Measurements from ENCODE around the gene ALDH7A1. TPM values are rescaled to one million over a fixed set of nuclear protein-coding genes. Genes with fewer than 3 reads are reported as not detected.

ALDH7A1 gene
- total RNA-seq, 5 donors from 2014 or later (not counting 1 experiment from before 2014, with no cell fraction given) = 1.2 to 3.3 (median 2.1) TPM

- Histone ChIP-seq H3K4me1 (ENCODE audit: control insufficient read depth in 1 of 2, extremely low read depth in 1 of 2, insufficient read depth in 2 of 2, low read length in 2 of 2) (no peaks in the 10 kb centered on the region), H3K27me3 (replicated peaks in 1 of 2; ENCODE audit: control insufficient read depth in 2 of 2, extremely low read depth in 1 of 2, insufficient read depth in 2 of 2, low read length in 1 of 2) (no peaks in the 10 kb centered on the region), H3K27ac (ENCODE audit: low read length) (no peak overlapping the region), H3K4me3 (ENCODE audit: control insufficient read depth in 1 of 2, extremely low read depth in 1 of 2, low read length in 1 of 2) (no peak overlapping the region), H3K9me3 (no peaks in the 10 kb centered on the region), H3K36me3 (ENCODE audit: control insufficient read depth in 2 of 2, extremely low read depth in 1 of 2, insufficient read depth in 1 of 2, low read length in 1 of 2) (no peaks in the 10 kb centered on the region)
- Mint-ChIP-seq H3K36me3 (no peaks in the 10 kb centered on the region), H3K27ac (no peak overlapping the region), H3K4me3 (no peak overlapping the region), H3K27me3 (no peaks in the 10 kb centered on the region), H3K4me1 (no peaks in the 10 kb centered on the region), H3K9me3 (no peaks in the 10 kb centered on the region)
- no peak for ATAC-seq (replicated peaks in 1 of 4)
- CTCF ChIA-PET = interaction anchor here (0.6 to 7.1 kb wide), 15 partner anchors 11 to 360 kb away, joined by 3 to 76 read pairs (median 3); partner anchors contain the start of gene ALDH7A1 (in 1 of the 2)
- POLR2A ChIA-PET = no interaction called here
- WGBS (ENCODE audit: insufficient coverage) = 44% methylated on average over 3 of the region's 12 CpGs
- DNase-seq = peak in 27 of 35 experiments; percentile 4 to 37 (median 23)
Observed at GRCh38 chr5:126544087-126544740, 50.8 kb downstream of the ALDH7A1 start.

DNA sequence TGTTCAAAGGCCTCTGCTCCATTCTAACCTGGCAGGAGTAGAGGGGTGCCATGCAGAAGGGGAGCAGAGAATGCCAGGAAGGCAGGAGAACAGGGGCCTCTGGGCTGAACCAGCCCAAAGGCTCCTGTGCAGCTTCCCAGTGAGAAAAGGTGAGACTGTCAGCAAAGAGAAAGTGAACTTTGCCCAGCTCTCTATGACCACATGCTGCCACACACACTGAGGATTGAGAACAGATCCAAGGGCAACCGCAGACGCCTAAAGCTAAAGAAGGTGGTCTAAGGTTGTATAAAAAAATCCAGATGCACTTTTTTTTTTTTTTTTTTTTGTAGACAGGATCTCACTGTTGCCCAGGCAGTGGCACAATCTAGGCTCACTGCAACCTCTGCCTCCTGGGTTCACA, 51.4 kb downstream of the ALDH7A1 start:
- no peak overlapping the region for H3K27ac Mint-ChIP-seq
- H3K27ac ChIP-seq (ENCODE audit: low read length) = no peak overlapping the region
- ChIA-PET POLR2A (interaction anchor here in 1 of 2 donors (0.7 to 0.9 kb wide), 2 partner anchors 120 to 205 kb away, joined by 5 read pairs; partner anchors contain the start of gene GRAMD2B), CTCF (interaction anchor here (0.6 to 7.1 kb wide), 23 partner anchors 11 to 359 kb away, joined by 3 to 76 read pairs (median 3); partner anchors contain the start of gene ALDH7A1 (in 1 of the 2))
- no CpG with 5 or more reads among the region's 2 CpGs for WGBS (ENCODE audit: insufficient coverage)
- ATAC-seq (replicated peaks in 1 of 4) (no peak), DNase-seq (no peak)
- H3K4me3 ChIP-seq (ENCODE audit: control insufficient read depth in 1 of 2, extremely low read depth in 1 of 2, low read length in 1 of 2) = no peak overlapping the region
- no peaks in the 10 kb centered on the region for H3K36me3 ChIP-seq (ENCODE audit: control insufficient read depth in 2 of 2, extremely low read depth in 1 of 2, insufficient read depth in 1 of 2, low read length in 1 of 2)
- no peaks in the 10 kb centered on the region for H3K9me3 ChIP-seq
- H3K9me3 Mint-ChIP-seq = no peaks in the 10 kb centered on the region
- H3K36me3 Mint-ChIP-seq = no peaks in the 10 kb centered on the region
- no peaks in the 10 kb centered on the region for H3K27me3 ChIP-seq (replicated peaks in 1 of 2; ENCODE audit: control insufficient read depth in 2 of 2, extremely low read depth in 1 of 2, insufficient read depth in 2 of 2, low read length in 1 of 2)
- H3K4me1 ChIP-seq (ENCODE audit: control insufficient read depth in 1 of 2, extremely low read depth in 1 of 2, insufficient read depth in 2 of 2, low read length in 2 of 2) = no peaks in the 10 kb centered on the region
- no peaks in the 10 kb centered on the region for H3K4me1 Mint-ChIP-seq
- no peak overlapping the region for H3K4me3 Mint-ChIP-seq
- no peaks in the 10 kb centered on the region for H3K27me3 Mint-ChIP-seq

DNA sequence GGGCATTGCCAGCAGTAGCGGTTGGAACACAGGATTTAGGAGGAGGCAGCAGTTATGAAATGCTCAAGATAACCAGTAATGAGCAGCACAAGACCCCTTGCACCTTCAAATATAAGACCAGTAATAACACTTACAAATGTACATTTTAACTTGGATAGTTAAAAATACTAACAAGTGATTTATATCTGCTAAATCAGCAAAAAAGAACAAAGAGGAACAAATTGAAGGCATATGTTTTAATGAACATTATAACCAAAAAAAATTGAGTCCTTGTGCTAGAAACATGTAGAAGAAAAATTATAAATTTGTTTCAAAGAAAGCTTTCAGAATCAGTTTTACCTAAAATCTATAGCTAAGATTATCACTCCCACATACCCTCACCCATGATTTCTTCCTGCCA, 52.0 kb downstream of the ALDH7A1 start:
- Histone ChIP-seq H3K36me3 (ENCODE audit: control insufficient read depth in 2 of 2, extremely low read depth in 1 of 2, insufficient read depth in 1 of 2, low read length in 1 of 2) (no peaks in the 10 kb centered on the region), H3K27me3 (replicated peaks in 1 of 2; ENCODE audit: control insufficient read depth in 2 of 2, extremely low read depth in 1 of 2, insufficient read depth in 2 of 2, low read length in 1 of 2) (no peaks in the 10 kb centered on the region), H3K4me3 (ENCODE audit: control insufficient read depth in 1 of 2, extremely low read depth in 1 of 2, low read length in 1 of 2) (no peak overlapping the region), H3K27ac (ENCODE audit: low read length) (no peak overlapping the region), H3K4me1 (ENCODE audit: control insufficient read depth in 1 of 2, extremely low read depth in 1 of 2, insufficient read depth in 2 of 2, low read length in 2 of 2) (no peaks in the 10 kb centered on the region), H3K9me3 (no peaks in the 10 kb centered on the region)
- ChIA-PET POLR2A (interaction anchor here in 1 of 2 donors (0.7 to 0.9 kb wide), 2 partner anchors 120 to 204 kb away, joined by 5 read pairs; partner anchors contain the start of gene GRAMD2B), CTCF (interaction anchor here (0.5 to 7.1 kb wide), 13 partner anchors 10 to 1021 kb away, joined by 3 to 76 read pairs (median 3); no protein-coding TSS in a partner anchor)
- ATAC-seq (replicated peaks in 1 of 4) (no peak), DNase-seq (no peak)
- H3K27ac Mint-ChIP-seq = no peak overlapping the region
- H3K4me1 Mint-ChIP-seq = no peaks in the 10 kb centered on the region
- no peaks in the 10 kb centered on the region for H3K9me3 Mint-ChIP-seq
- H3K36me3 Mint-ChIP-seq = no peaks in the 10 kb centered on the region
- H3K27me3 Mint-ChIP-seq = no peaks in the 10 kb centered on the region
- H3K4me3 Mint-ChIP-seq = no peak overlapping the region
- no CpG with 5 or more reads among the region's 1 CpG for WGBS (ENCODE audit: insufficient coverage)

DNA sequence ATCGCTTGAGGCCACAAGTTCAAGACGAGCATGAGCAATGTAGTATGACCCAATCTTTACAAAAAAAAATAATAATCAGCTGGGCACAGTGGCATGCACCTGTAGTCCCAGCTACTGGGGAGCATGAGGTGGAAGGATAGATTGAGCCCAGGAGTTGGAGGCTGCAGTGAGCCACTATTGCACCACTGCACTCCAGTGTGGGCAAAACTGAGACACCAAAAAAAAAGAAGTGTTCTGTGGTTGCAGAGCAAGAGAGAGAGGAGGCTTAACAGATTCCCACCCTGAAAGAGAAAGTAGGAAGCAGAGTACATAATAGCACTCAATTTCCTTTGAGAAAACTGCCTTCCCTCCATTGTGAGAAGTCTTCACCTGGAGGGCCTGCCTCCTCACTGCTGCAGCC, 52.6 kb downstream of the ALDH7A1 start:
- Mint-ChIP-seq H3K4me1 (no peaks in the 10 kb centered on the region), H3K27ac (no peak overlapping the region), H3K27me3 (no peaks in the 10 kb centered on the region), H3K36me3 (no peaks in the 10 kb centered on the region), H3K4me3 (no peak overlapping the region), H3K9me3 (no peaks in the 10 kb centered on the region)
- H3K9me3 ChIP-seq = no peaks in the 10 kb centered on the region
- no peak overlapping the region for H3K4me3 ChIP-seq (ENCODE audit: control insufficient read depth in 1 of 2, extremely low read depth in 1 of 2, low read length in 1 of 2)
- no peak overlapping the region for H3K27ac ChIP-seq (ENCODE audit: low read length)
- H3K4me1 ChIP-seq (ENCODE audit: control insufficient read depth in 1 of 2, extremely low read depth in 1 of 2, insufficient read depth in 2 of 2, low read length in 2 of 2) = no peaks in the 10 kb centered on the region
- ATAC-seq (replicated peaks in 1 of 4) = no peak
- CTCF ChIA-PET = interaction anchor here (0.5 to 7.1 kb wide), 7 partner anchors 163 to 1021 kb away, joined by 3 to 76 read pairs (median 7); no protein-coding TSS in a partner anchor
- DNase-seq = no peak
- POLR2A ChIA-PET = no interaction called here
- no peaks in the 10 kb centered on the region for H3K27me3 ChIP-seq (replicated peaks in 1 of 2; ENCODE audit: control insufficient read depth in 2 of 2, extremely low read depth in 1 of 2, insufficient read depth in 2 of 2, low read length in 1 of 2)
- no CpG with 5 or more reads among the region's 2 CpGs for WGBS (ENCODE audit: insufficient coverage)
- no peaks in the 10 kb centered on the region for H3K36me3 ChIP-seq (ENCODE audit: control insufficient read depth in 2 of 2, extremely low read depth in 1 of 2, insufficient read depth in 1 of 2, low read length in 1 of 2)

DNA sequence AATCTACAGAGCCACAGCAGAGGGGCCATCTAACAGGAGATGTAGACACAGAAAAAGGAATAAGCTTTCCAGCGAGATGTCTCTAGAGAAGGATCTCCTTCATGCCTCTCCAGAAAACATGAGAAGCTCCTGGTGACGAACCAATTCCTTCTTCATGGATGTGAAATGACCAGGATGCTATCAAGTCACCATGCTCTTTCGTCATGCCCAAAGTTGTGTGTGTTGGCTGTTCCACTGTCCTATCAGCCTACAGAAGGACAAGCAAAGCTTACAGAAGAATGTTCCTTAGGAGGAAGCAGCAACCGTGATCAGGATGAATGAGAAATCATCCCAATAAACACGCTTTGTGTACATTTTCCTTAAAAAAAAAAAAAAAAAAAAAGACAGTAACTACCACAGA, 54.4 kb downstream of the ALDH7A1 start:
- DNase-seq (no peak), ATAC-seq (replicated peaks in 1 of 4) (no peak)
- no peaks in the 10 kb centered on the region for H3K9me3 Mint-ChIP-seq
- Histone ChIP-seq H3K36me3 (ENCODE audit: control insufficient read depth in 2 of 2, extremely low read depth in 1 of 2, insufficient read depth in 1 of 2, low read length in 1 of 2) (no peaks in the 10 kb centered on the region), H3K4me1 (ENCODE audit: control insufficient read depth in 1 of 2, extremely low read depth in 1 of 2, insufficient read depth in 2 of 2, low read length in 2 of 2) (no peaks in the 10 kb centered on the region), H3K9me3 (no peaks in the 10 kb centered on the region), H3K27ac (ENCODE audit: low read length) (no peak overlapping the region), H3K27me3 (replicated peaks in 1 of 2; ENCODE audit: control insufficient read depth in 2 of 2, extremely low read depth in 1 of 2, insufficient read depth in 2 of 2, low read length in 1 of 2) (peaks cover 0 to 3% of the 10 kb centered on the region in 2 experiments), H3K4me3 (ENCODE audit: control insufficient read depth in 1 of 2, extremely low read depth in 1 of 2, low read length in 1 of 2) (no peak overlapping the region)
- no peaks in the 10 kb centered on the region for H3K27me3 Mint-ChIP-seq
- no peak overlapping the region for H3K27ac Mint-ChIP-seq
- 84% methylated on average over 3 of the region's 5 CpGs for WGBS (ENCODE audit: insufficient coverage)
- ChIA-PET CTCF (interaction anchor here (0.6 to 7.1 kb wide), 17 partner anchors 10 to 952 kb away, joined by 3 to 76 read pairs (median 9); partner anchors contain the start of gene PHAX (in 2 of the 2)), POLR2A (interaction anchor here in 1 of 2 donors (0.7 kb wide), 1 partner anchor 18 kb away, joined by 16 read pairs; no protein-coding TSS in a partner anchor)
- H3K4me1 Mint-ChIP-seq = no peaks in the 10 kb centered on the region
- H3K36me3 Mint-ChIP-seq = no peaks in the 10 kb centered on the region
- no peak overlapping the region for H3K4me3 Mint-ChIP-seq

- Mint-ChIP-seq H3K27me3 (no peaks in the 10 kb centered on the region), H3K4me3 (no peak overlapping the region), H3K9me3 (no peaks in the 10 kb centered on the region), H3K27ac (no peak overlapping the region), H3K36me3 (no peaks in the 10 kb centered on the region), H3K4me1 (no peaks in the 10 kb centered on the region)
- H3K4me1 ChIP-seq (ENCODE audit: control insufficient read depth in 1 of 2, extremely low read depth in 1 of 2, insufficient read depth in 2 of 2, low read length in 2 of 2) = no peaks in the 10 kb centered on the region
- peaks cover 0 to 3% of the 10 kb centered on the region in 2 experiments for H3K27me3 ChIP-seq (replicated peaks in 1 of 2; ENCODE audit: control insufficient read depth in 2 of 2, extremely low read depth in 1 of 2, insufficient read depth in 2 of 2, low read length in 1 of 2)
- no peaks in the 10 kb centered on the region for H3K36me3 ChIP-seq (ENCODE audit: control insufficient read depth in 2 of 2, extremely low read depth in 1 of 2, insufficient read depth in 1 of 2, low read length in 1 of 2)
- ChIA-PET POLR2A (no interaction called here), CTCF (interaction anchor here (0.6 to 7.1 kb wide), 26 partner anchors 8 to 1331 kb away, joined by 3 to 76 read pairs (median 5); partner anchors contain the start of genes GRAMD2B (in 2 of the 2) and ALDH7A1 (in 1 of the 2))
- ATAC-seq (replicated peaks in 1 of 4) (no peak), DNase-seq (no peak)
- no peak overlapping the region for H3K4me3 ChIP-seq (ENCODE audit: control insufficient read depth in 1 of 2, extremely low read depth in 1 of 2, low read length in 1 of 2)
- H3K27ac ChIP-seq (ENCODE audit: low read length) = no peak overlapping the region
- no peaks in the 10 kb centered on the region for H3K9me3 ChIP-seq
- WGBS (ENCODE audit: insufficient coverage) = no CpG with 5 or more reads among the region's 1 CpG
Observed at GRCh38 chr5:126538579-126538978, 56.4 kb downstream of the ALDH7A1 start.

All from T-cell (primary cell).